SK-N-SH treated with all-trans-retinoic acid at 6 μM for 48 hours (cell line): ENCODE data around the gene CRISP3.

Source experiments
- ARNTL ChIP-seq: fragments of 450-650 bp; formaldehyde crosslinking; IDR thresholded peaks from 2 replicates; pipeline ENCODE4 v1.5.0; 2020; ENCODE audit warnings: low read depth, mild to moderate bottlenecking, moderate library complexity, borderline replicate concordance
- CREB5 ChIP-seq: fragments of 250-450 bp; sonication (Bioruptor Pico); IDR thresholded peaks from 2 replicates; pipeline ENCODE4 v1.5.1; 2020; ENCODE audit warnings: low read depth, mild to moderate bottlenecking, moderate library complexity
- ESRRG ChIP-seq: fragments of 250-450 bp; sonication (Bioruptor Pico); IDR thresholded peaks from 2 replicates; pipeline ENCODE4 v1.6.1; 2021; ENCODE audit warnings: mild to moderate bottlenecking
- POU6F1 ChIP-seq: fragments of 250-450 bp; sonication (Bioruptor Pico); IDR thresholded peaks from 2 replicates; pipeline ENCODE4 v1.8.0; 2021; ENCODE audit warnings: low read depth, mild to moderate bottlenecking, moderate library complexity, borderline replicate concordance
- TF ChIP-seq, protein P1 (sequence below): fragments of 250-450 bp; sonication (Bioruptor Pico); IDR thresholded peaks from 2 replicates; pipeline ENCODE4 v1.8.0; 2020; ENCODE audit warnings: mild to moderate bottlenecking, moderate library complexity, borderline replicate concordance

DNA sequence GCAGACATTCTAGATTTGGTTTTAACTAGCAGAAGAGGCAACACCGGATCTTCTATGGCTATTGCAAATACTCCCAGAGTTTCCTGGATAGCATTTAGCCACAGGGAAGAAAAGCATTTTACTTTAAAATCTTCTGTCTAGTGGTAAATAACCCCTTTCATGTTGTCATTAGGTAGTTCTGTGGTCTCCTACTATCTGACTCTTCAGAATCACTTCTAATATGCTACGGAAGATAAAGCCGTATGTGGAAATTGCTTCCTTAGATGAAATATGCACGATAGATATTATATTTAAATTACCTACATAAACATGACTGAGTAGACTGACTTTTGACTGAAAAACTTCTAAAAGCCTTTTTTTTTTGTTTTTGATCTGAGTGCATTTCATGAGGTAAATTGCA, 759 bp downstream of the CRISP3 start:
- TF ChIP-seq ESRRG (no peak), POU6F1 (CRISPR knock-in tag) (no peak), ARNTL (CRISPR knock-in tag) (no peak), CREB5 (CRISPR knock-in tag) (no peak)
- TF ChIP-seq, protein P1, sequence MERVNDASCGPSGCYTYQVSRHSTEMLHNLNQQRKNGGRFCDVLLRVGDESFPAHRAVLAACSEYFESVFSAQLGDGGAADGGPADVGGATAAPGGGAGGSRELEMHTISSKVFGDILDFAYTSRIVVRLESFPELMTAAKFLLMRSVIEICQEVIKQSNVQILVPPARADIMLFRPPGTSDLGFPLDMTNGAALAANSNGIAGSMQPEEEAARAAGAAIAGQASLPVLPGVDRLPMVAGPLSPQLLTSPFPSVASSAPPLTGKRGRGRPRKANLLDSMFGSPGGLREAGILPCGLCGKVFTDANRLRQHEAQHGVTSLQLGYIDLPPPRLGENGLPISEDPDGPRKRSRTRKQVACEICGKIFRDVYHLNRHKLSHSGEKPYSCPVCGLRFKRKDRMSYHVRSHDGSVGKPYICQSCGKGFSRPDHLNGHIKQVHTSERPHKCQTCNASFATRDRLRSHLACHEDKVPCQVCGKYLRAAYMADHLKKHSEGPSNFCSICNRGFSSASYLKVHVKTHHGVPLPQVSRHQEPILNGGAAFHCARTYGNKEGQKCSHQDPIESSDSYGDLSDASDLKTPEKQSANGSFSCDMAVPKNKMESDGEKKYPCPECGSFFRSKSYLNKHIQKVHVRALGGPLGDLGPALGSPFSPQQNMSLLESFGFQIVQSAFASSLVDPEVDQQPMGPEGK (CRISPR knock-in tag), result no peak
